Activated T-helper 2 cell treated with anti-CD3 and anti-CD28 coated beads, Interferon-gamma antibody, Interleukin-2, Interleukin-4, amounts not matched to agents 10 μg/mL and 5 μg/mL and 100 μg/mL, durations not matched to agents 14 hours and 24 hours and 36 hours (primary cell): ENCODE data around the gene MMP3. TPM values are rescaled to one million over a fixed set of nuclear protein-coding genes. Genes with fewer than 3 reads are reported as not detected.

ENCODE experiments used
- DNase-seq: peaks from one replicate; pipeline ENCODE4 v3.0.0; 2021; ENCODE audit warnings: low spot score
- H3K27ac Mint-ChIP-seq: one replicate; pipeline ENCODE4 v1.8.0; 2021; ENCODE audit warnings: mixed read lengths
- H3K27me3 Mint-ChIP-seq: one replicate; pipeline ENCODE4 v1.8.0; 2021; ENCODE audit warnings: low read depth, mixed read lengths
- H3K36me3 Mint-ChIP-seq: one replicate; pipeline ENCODE4 v1.8.0; 2021; ENCODE audit warnings: low read depth, mixed read lengths
- H3K4me1 Mint-ChIP-seq: one replicate; pipeline ENCODE4 v1.8.0; 2021; ENCODE audit warnings: low read depth, mixed read lengths
- H3K4me3 Mint-ChIP-seq: one replicate; pipeline ENCODE4 v1.8.0; 2021; ENCODE audit warnings: low read depth, mild to moderate bottlenecking, moderate library complexity, mixed read lengths
- H3K9me3 Mint-ChIP-seq: one replicate; pipeline ENCODE4 v1.8.0; 2021; ENCODE audit warnings: mixed read lengths
- intact Hi-C: fragments of 100-400 bp; cut with micrococcal nuclease; formaldehyde crosslinking; loops from one replicate; pipeline ENCODE4 v1.15.1; 2023
- total RNA-seq: library from RNA; stranded (reverse); gene quantifications from 2 replicates; pipeline ENCODE4 v1.2.3, GENCODE V29; 2022

Gene MMP3
- total RNA-seq, 1 donor from 2014 or later, result not detected

DNA sequence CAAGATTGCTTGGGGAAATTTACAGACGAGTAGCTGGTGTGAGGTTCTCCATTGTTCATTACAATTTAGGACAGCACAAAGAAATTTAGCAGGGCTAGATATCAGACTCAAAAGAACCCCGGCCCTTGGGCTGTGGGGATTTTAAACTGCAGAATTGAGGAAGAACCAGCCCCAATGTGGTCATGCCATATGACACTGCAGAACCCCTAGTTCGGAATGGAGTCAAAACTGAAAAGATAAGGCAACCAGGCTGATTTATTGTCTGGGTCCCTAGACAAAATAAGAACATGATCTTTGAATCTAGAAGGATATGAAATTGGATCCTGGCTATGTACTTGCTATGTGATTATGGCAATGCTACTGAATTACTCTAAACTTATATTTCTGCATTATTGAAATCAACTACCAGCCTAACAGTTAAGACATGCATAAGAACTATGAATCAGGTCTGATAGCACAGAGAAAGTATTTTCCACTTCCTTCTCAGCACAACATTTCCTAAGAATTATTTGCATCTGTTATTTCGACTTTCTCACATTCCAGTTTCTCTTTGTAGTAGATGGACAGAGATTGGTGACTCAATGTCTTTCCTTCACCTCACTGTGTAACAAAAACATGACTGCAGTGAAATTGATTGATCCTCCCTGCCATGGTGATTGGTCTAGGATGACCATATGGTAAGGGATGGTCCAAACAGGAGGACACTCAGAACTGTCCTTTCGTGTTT is 13.2 kb downstream of the MMP3 start:
- intact Hi-C loops, result no loop called here
- no peaks in the 10 kb centered on the region for H3K36me3 Mint-ChIP-seq
- peaks cover 23% of the 10 kb centered on the region for H3K27me3 Mint-ChIP-seq
- no peak for DNase-seq
- H3K4me3 Mint-ChIP-seq, result no peak overlapping the region
- no peaks in the 10 kb centered on the region for H3K9me3 Mint-ChIP-seq
- H3K27ac Mint-ChIP-seq, result no peak overlapping the region
- no peaks in the 10 kb centered on the region for H3K4me1 Mint-ChIP-seq

DNA sequence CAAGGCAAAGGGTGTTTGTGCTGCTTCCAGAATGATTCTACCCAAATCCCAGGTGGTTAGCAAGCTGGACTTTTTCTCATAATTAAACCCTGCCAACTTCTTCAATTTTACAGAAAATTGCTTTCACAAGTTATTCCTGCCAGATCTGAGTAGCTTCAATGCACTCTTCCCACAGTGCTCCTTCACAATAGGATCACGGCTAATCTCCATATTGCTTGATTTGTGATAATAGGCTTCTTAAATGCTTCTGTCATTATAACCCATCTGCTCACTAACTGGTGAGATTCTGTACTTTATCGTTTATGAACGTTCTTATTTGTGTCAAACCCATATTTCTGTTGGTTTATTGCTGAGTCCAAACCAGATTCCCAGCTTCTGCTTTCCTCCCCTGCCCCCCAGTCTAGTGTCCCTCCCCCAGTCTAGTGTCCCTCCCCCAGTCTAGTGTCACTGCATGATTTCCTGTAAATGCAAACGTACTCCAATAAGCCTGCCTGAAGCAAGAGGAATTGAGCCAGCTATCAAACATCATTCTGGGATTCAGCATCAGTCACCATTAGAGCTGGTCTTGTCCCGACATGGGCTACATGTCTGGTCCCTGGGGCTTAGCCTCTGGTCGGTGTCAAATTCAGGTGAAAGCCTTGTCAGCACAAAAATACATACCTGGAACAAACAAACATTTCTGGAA is 14.0 kb downstream of the MMP3 start:
- no peaks in the 10 kb centered on the region for H3K4me1 Mint-ChIP-seq
- intact Hi-C loops, result no loop called here

DNA sequence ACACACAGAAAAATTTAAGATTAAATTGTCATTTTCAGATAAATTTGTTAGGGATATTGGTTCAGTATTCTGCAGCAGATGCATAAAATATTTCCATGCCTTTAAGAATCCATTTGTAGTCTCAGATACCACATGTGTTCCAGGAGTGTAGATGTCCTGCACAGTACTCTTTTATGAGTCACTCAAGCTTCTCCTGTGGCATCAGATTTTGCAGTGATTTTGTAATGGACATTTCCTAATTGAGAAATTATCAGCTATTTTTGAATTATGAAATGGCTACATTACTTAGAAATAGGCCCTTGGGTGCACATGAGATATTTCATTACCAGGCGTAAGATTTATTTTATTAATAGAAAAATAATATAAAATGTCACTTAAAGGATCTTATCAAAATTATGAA is 18.9 kb downstream of the MMP3 start:
- intact Hi-C loops, result no loop called here
- Mint-ChIP-seq H3K27ac (no peak overlapping the region), H3K4me1 (no peaks in the 10 kb centered on the region), H3K36me3 (no peaks in the 10 kb centered on the region), H3K27me3 (peaks cover 1% of the 10 kb centered on the region), H3K9me3 (no peaks in the 10 kb centered on the region), H3K4me3 (no peak overlapping the region)
- no peak for DNase-seq

More for the DNA sequence above, 14.0 kb downstream of the MMP3 start:
- no peak for DNase-seq
- Mint-ChIP-seq H3K36me3 (no peaks in the 10 kb centered on the region), H3K27ac (no peak overlapping the region), H3K4me3 (no peak overlapping the region), H3K27me3 (peaks cover 23% of the 10 kb centered on the region), H3K9me3 (no peaks in the 10 kb centered on the region)

GRCh38 chr11:102819491-102819890 is 23.9 kb downstream of the MMP3 start:
- intact Hi-C loops, result no loop called here
- no peak for DNase-seq
- H3K4me1 Mint-ChIP-seq, result no peaks in the 10 kb centered on the region
- H3K36me3 Mint-ChIP-seq, result no peaks in the 10 kb centered on the region
- peaks cover 5% of the 10 kb centered on the region for H3K9me3 Mint-ChIP-seq
- no peak overlapping the region for H3K27ac Mint-ChIP-seq
- no peak overlapping the region for H3K4me3 Mint-ChIP-seq
- H3K27me3 Mint-ChIP-seq, result no peaks in the 10 kb centered on the region

- peaks cover 5% of the 10 kb centered on the region for H3K9me3 Mint-ChIP-seq
- no peak for DNase-seq
- H3K27ac Mint-ChIP-seq, result no peak overlapping the region
- H3K27me3 Mint-ChIP-seq, result no peaks in the 10 kb centered on the region
- no peaks in the 10 kb centered on the region for H3K36me3 Mint-ChIP-seq
- intact Hi-C loops, result no loop called here
- no peak overlapping the region for H3K4me3 Mint-ChIP-seq
- no peaks in the 10 kb centered on the region for H3K4me1 Mint-ChIP-seq
Measured at GRCh38 chr11:102813484-102813883, 29.9 kb downstream of the MMP3 start.

DNA sequence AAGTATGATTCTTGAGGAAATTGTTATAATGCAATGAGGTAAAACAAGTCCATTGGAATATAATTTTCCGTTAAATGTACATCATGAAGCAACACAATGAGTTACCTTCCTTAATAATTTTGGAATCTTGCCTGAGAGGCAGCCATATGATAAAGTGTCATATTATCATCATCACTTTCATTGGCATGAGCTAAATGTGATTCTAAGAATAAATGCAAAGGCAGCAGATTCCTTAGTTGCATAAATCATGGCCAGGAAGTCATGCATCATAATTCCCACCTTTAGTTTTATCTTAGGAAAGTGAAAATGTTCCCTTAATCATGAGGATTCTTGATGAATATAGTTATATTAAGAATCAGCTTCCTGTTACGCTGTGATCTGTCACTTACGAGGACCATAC is 31.2 kb downstream of the MMP3 start:
- no peaks in the 10 kb centered on the region for H3K36me3 Mint-ChIP-seq
- peaks cover 5% of the 10 kb centered on the region for H3K9me3 Mint-ChIP-seq
- no peak for DNase-seq
- H3K27ac Mint-ChIP-seq, result no peak overlapping the region
- no peaks in the 10 kb centered on the region for H3K27me3 Mint-ChIP-seq
- no peaks in the 10 kb centered on the region for H3K4me1 Mint-ChIP-seq
- intact Hi-C loops, result no loop called here
- no peak overlapping the region for H3K4me3 Mint-ChIP-seq

GRCh38 chr11:102810950-102811660 is 32.3 kb downstream of the MMP3 start:
- no peaks in the 10 kb centered on the region for H3K4me1 Mint-ChIP-seq
- H3K27me3 Mint-ChIP-seq, result no peaks in the 10 kb centered on the region
- H3K27ac Mint-ChIP-seq, result no peak overlapping the region
- H3K4me3 Mint-ChIP-seq, result no peak overlapping the region
- no peak for DNase-seq
- no peaks in the 10 kb centered on the region for H3K36me3 Mint-ChIP-seq
- H3K9me3 Mint-ChIP-seq, result no peaks in the 10 kb centered on the region
- intact Hi-C loops, result no loop called here

GRCh38 chr11:102809971-102810370 is 33.4 kb downstream of the MMP3 start:
- no peak overlapping the region for H3K4me3 Mint-ChIP-seq
- no peaks in the 10 kb centered on the region for H3K9me3 Mint-ChIP-seq
- intact Hi-C loops, result no loop called here
- DNase-seq, result no peak
- H3K27me3 Mint-ChIP-seq, result no peaks in the 10 kb centered on the region
- H3K36me3 Mint-ChIP-seq, result no peaks in the 10 kb centered on the region
- H3K27ac Mint-ChIP-seq, result no peak overlapping the region
- H3K4me1 Mint-ChIP-seq, result no peaks in the 10 kb centered on the region

- intact Hi-C loops, result no loop called here
- no peak overlapping the region for H3K27ac Mint-ChIP-seq
- H3K4me1 Mint-ChIP-seq, result no peaks in the 10 kb centered on the region
- H3K9me3 Mint-ChIP-seq, result no peaks in the 10 kb centered on the region
- H3K4me3 Mint-ChIP-seq, result no peak overlapping the region
- DNase-seq, result no peak
- no peaks in the 10 kb centered on the region for H3K36me3 Mint-ChIP-seq
- H3K27me3 Mint-ChIP-seq, result no peaks in the 10 kb centered on the region
Measured at GRCh38 chr11:102807921-102808320, 35.5 kb downstream of the MMP3 start.

GRCh38 chr11:102806296-102806695 is 37.1 kb downstream of the MMP3 start:
- H3K27me3 Mint-ChIP-seq, result no peaks in the 10 kb centered on the region
- no peaks in the 10 kb centered on the region for H3K36me3 Mint-ChIP-seq
- DNase-seq, result no peak
- no peak overlapping the region for H3K27ac Mint-ChIP-seq
- no peaks in the 10 kb centered on the region for H3K9me3 Mint-ChIP-seq
- H3K4me1 Mint-ChIP-seq, result no peaks in the 10 kb centered on the region
- intact Hi-C loops, result no loop called here
- H3K4me3 Mint-ChIP-seq, result no peak overlapping the region

- H3K27me3 Mint-ChIP-seq, result no peaks in the 10 kb centered on the region
- intact Hi-C loops, result no loop called here
- no peak overlapping the region for H3K4me3 Mint-ChIP-seq
- no peaks in the 10 kb centered on the region for H3K9me3 Mint-ChIP-seq
- no peak overlapping the region for H3K27ac Mint-ChIP-seq
- DNase-seq, result no peak
- H3K36me3 Mint-ChIP-seq, result no peaks in the 10 kb centered on the region
- H3K4me1 Mint-ChIP-seq, result no peaks in the 10 kb centered on the region
Measured at GRCh38 chr11:102802341-102802740, 41.1 kb downstream of the MMP3 start.

DNA sequence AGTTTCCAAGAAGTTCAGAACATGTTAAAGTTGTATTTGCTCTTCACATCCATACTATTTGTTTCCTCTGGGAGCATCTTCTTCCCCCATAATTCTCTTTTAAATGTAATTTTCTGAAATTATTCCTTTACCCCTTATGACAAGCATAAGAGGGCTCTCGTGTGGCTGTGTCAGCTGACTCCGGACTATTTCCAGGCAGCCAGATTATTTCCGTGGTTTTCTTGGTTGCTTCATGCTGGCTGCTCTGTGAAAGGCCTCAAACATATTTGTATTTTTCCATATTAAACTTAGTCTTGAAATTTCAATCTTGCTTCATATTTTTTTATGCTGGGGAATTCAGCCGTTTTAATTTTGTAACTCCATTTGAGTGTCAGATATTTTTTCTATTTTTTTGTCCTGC is 42.6 kb downstream of the MMP3 start:
- no peaks in the 10 kb centered on the region for H3K4me1 Mint-ChIP-seq
- H3K9me3 Mint-ChIP-seq, result no peaks in the 10 kb centered on the region
- no peaks in the 10 kb centered on the region for H3K27me3 Mint-ChIP-seq

DNA sequence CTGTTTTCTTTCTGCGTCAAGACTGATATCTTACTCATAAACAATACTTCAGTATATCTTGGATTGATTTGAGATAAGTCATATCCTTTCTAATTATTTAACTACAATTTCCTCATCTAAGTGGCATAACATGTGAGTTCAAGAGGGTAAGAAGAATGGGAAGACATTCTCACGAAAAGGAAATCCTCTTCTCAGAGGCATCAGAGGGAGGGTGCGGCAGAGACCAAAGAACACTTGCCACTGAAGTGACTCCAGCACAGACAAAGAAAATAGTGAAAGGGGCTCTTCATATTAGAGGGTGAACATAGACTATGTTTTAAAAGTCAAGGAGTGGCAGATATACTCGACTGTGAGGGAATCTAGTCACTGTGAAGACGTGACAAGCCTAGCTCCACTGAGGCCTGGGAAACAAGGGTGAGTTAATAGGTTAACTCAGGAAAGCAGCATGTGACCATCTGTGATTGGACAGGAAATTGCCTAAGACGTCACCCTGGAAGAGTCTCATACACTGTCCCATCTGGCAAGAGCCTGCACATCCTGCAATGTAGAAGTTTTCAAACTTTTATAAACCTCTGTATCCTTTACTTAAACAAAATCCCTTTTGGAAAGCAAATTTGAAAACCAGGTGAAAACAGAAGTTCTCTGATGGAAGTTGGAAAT is 43.6 kb downstream of the MMP3 start:
- no peaks in the 10 kb centered on the region for H3K27me3 Mint-ChIP-seq
- intact Hi-C loops, result no loop called here
- no peak overlapping the region for H3K27ac Mint-ChIP-seq
- H3K4me3 Mint-ChIP-seq, result no peak overlapping the region
- H3K9me3 Mint-ChIP-seq, result no peaks in the 10 kb centered on the region
- no peaks in the 10 kb centered on the region for H3K36me3 Mint-ChIP-seq
- DNase-seq, result no peak
- H3K4me1 Mint-ChIP-seq, result no peaks in the 10 kb centered on the region

More for the DNA sequence above, 42.6 kb downstream of the MMP3 start:
- intact Hi-C loops, result no loop called here
- Mint-ChIP-seq H3K4me3 (no peak overlapping the region), H3K36me3 (no peaks in the 10 kb centered on the region), H3K27ac (no peak overlapping the region)
- DNase-seq, result no peak
